Measurements from ENCODE around the gene TOMT.

The TOMT gene

DNA sequence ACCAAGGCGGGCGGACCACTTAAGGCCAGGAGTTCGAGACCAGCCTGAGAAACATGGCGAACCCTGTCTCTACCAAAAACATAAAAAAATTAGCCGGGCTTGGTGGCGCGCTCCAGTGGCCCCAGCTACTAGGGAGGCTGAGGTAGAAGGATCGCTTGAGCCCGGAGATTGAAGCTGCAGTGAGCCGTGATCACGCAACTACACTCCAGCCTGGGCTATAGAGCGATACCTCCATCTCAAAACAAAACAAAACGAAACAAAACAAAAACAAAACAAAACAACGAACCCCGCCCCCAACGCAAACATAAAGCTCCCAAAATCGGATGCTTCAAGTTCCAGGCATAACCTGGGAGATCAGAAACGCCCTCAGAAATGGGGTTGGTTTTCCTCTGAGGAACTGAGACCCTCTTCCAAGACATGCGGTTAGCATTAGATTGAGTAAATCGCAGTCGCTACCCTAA lies 24.5 kb upstream of the TOMT start:
- TF ChIP-seq POLR2AphosphoS5 (IDR thresholded peaks at IDR 0.05; ENCODE audit: low read depth, low read length) (no peak), FOXP2 (optimal IDR thresholded peaks at IDR 0.05; ENCODE audit: borderline replicate concordance, extremely low read depth, extremely low read length, insufficient read depth) (no peak), TAF1 (IDR thresholded peaks at IDR 0.05; ENCODE audit: borderline replicate concordance, insufficient read depth, low read length) (no peak), SIN3A (IDR thresholded peaks at IDR 0.05; ENCODE audit: borderline replicate concordance, insufficient read depth, low read length) (no peak)
- TF ChIP-seq, protein P1, sequence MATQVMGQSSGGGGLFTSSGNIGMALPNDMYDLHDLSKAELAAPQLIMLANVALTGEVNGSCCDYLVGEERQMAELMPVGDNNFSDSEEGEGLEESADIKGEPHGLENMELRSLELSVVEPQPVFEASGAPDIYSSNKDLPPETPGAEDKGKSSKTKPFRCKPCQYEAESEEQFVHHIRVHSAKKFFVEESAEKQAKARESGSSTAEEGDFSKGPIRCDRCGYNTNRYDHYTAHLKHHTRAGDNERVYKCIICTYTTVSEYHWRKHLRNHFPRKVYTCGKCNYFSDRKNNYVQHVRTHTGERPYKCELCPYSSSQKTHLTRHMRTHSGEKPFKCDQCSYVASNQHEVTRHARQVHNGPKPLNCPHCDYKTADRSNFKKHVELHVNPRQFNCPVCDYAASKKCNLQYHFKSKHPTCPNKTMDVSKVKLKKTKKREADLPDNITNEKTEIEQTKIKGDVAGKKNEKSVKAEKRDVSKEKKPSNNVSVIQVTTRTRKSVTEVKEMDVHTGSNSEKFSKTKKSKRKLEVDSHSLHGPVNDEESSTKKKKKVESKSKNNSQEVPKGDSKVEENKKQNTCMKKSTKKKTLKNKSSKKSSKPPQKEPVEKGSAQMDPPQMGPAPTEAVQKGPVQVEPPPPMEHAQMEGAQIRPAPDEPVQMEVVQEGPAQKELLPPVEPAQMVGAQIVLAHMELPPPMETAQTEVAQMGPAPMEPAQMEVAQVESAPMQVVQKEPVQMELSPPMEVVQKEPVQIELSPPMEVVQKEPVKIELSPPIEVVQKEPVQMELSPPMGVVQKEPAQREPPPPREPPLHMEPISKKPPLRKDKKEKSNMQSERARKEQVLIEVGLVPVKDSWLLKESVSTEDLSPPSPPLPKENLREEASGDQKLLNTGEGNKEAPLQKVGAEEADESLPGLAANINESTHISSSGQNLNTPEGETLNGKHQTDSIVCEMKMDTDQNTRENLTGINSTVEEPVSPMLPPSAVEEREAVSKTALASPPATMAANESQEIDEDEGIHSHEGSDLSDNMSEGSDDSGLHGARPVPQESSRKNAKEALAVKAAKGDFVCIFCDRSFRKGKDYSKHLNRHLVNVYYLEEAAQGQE (IDR thresholded peaks at IDR 0.05; ENCODE audit: insufficient read depth in 1 of 2, low read depth in 2 of 2, low read length in 2 of 2) = no peak

- TF ChIP-seq FOXP2 (optimal IDR thresholded peaks at IDR 0.05; ENCODE audit: borderline replicate concordance, extremely low read depth, extremely low read length, insufficient read depth) (no peak), TAF1 (IDR thresholded peaks at IDR 0.05; ENCODE audit: borderline replicate concordance, insufficient read depth, low read length) (no peak), POLR2AphosphoS5 (IDR thresholded peaks at IDR 0.05; ENCODE audit: low read depth, low read length) (no peak), SIN3A (IDR thresholded peaks at IDR 0.05; ENCODE audit: borderline replicate concordance, insufficient read depth, low read length) (no peak)
- TF ChIP-seq, protein P1 (IDR thresholded peaks at IDR 0.05; ENCODE audit: insufficient read depth in 1 of 2, low read depth in 2 of 2, low read length in 2 of 2) = no peak
Measured at GRCh38 chr11:72081821-72082453, 23.8 kb upstream of the TOMT start.

- no peak for TF ChIP-seq SIN3A (IDR thresholded peaks at IDR 0.05; ENCODE audit: borderline replicate concordance, insufficient read depth, low read length)
- no peak for TF ChIP-seq FOXP2 (optimal IDR thresholded peaks at IDR 0.05; ENCODE audit: borderline replicate concordance, extremely low read depth, extremely low read length, insufficient read depth)
- no peak for TF ChIP-seq TAF1 (IDR thresholded peaks at IDR 0.05; ENCODE audit: borderline replicate concordance, insufficient read depth, low read length)
- no peak for TF ChIP-seq POLR2AphosphoS5 (IDR thresholded peaks at IDR 0.05; ENCODE audit: low read depth, low read length)
- TF ChIP-seq, protein P1 (IDR thresholded peaks at IDR 0.05; ENCODE audit: insufficient read depth in 1 of 2, low read depth in 2 of 2, low read length in 2 of 2) = no peak
Measured at GRCh38 chr11:72083414-72083813, 22.3 kb upstream of the TOMT start.

DNA sequence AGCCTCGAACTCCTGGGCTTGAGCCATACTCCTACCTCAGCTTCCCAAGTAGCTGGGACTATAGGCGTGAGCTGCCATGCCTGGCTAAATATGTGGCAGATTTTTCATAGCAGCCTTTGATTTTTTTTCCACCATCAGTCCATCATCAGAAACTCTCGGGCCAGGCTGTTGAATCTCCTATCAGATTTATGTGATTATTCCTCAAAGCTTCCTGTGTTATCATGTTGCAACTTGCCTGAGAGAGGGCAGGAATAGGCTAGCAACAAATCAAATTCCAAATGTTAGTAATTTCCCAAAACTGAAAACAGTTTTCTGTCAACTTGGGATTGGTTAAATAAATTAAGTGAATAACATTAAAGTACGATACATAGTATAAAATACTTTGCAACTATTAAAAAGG lies 21.6 kb upstream of the TOMT start:
- TF ChIP-seq POLR2AphosphoS5 (IDR thresholded peaks at IDR 0.05; ENCODE audit: low read depth, low read length) (no peak), TAF1 (IDR thresholded peaks at IDR 0.05; ENCODE audit: borderline replicate concordance, insufficient read depth, low read length) (no peak), FOXP2 (optimal IDR thresholded peaks at IDR 0.05; ENCODE audit: borderline replicate concordance, extremely low read depth, extremely low read length, insufficient read depth) (no peak), SIN3A (IDR thresholded peaks at IDR 0.05; ENCODE audit: borderline replicate concordance, insufficient read depth, low read length) (no peak)
- TF ChIP-seq, protein P1 (IDR thresholded peaks at IDR 0.05; ENCODE audit: insufficient read depth in 1 of 2, low read depth in 2 of 2, low read length in 2 of 2) = no peak
